Natural killer cell (primary cell): ENCODE results near the gene PINLYP. TPM values are rescaled to one million over a fixed set of nuclear protein-coding genes. Genes with fewer than 3 reads are reported as not detected.

Source experiments
- ATAC-seq, 3 donors: fragments of 150-1000 bp in 2 of 3; fragments of 200-7000 bp in 1 of 3; cut with Tn5 transposase; 1 replicate in 1 of 3; 2 replicates in 2 of 3; pipeline ENCODE4 v1.10.0; 2021; ENCODE audit warnings: mild to moderate bottlenecking in 2 of 3, moderate library complexity in 2 of 3
- DNase-seq, 2 donors: peaks; one replicate each; pipeline versions ENCODE4 v3.0.0 to v3.0.0-alpha.2; 2013 to 2021; ENCODE audit warnings: mixed read lengths in 1 of 2
- H3K27ac ChIP-seq: one replicate; pipeline ENCODE4 v1.5.1; 2013; ENCODE audit warnings: mild to moderate bottlenecking, low read length
- H3K27me3 ChIP-seq: one replicate; pipeline ENCODE4 v1.6.1; 2013; ENCODE audit warnings: low read length; ENCODE audit not compliant: control insufficient read depth, insufficient read depth
- H3K36me3 ChIP-seq: one replicate; pipeline ENCODE4 v1.6.1; 2013; ENCODE audit warnings: low read length; ENCODE audit not compliant: control insufficient read depth, insufficient read depth
- H3K4me1 ChIP-seq: one replicate; pipeline ENCODE4 v1.6.1; 2013; ENCODE audit warnings: low read length; ENCODE audit not compliant: control insufficient read depth, insufficient read depth
- H3K4me3 ChIP-seq: one replicate; pipeline ENCODE4 v1.5.1; 2013; ENCODE audit warnings: low read length
- H3K9me3 ChIP-seq: one replicate; pipeline ENCODE4 v1.6.1; 2013; ENCODE audit warnings: low read length; ENCODE audit not compliant: control insufficient read depth, insufficient read depth
- H3K27ac Mint-ChIP-seq, 2 donors: one replicate each; pipeline ENCODE4 v1.8.0; 2022; ENCODE audit warnings: mild to moderate bottlenecking in 2 of 2, mixed read lengths in 2 of 2, moderate library complexity in 1 of 2
- H3K27me3 Mint-ChIP-seq, 2 donors: one replicate each; pipeline ENCODE4 v1.8.0; 2022; ENCODE audit warnings: low read depth in 2 of 2, mixed read lengths in 2 of 2
- H3K36me3 Mint-ChIP-seq: one replicate; pipeline ENCODE4 v1.8.0; 2022; ENCODE audit warnings: mixed read lengths
- H3K4me1 Mint-ChIP-seq, 2 donors: one replicate each; pipeline ENCODE4 v1.8.0; 2022; ENCODE audit warnings: mixed read lengths in 2 of 2
- H3K4me3 Mint-ChIP-seq: one replicate; pipeline ENCODE4 v1.8.0; 2022; ENCODE audit warnings: mild to moderate bottlenecking, moderate library complexity, mixed read lengths
- H3K9me3 Mint-ChIP-seq, 2 donors: one replicate each; pipeline ENCODE4 v1.8.0; 2022; ENCODE audit warnings: mixed read lengths in 2 of 2
- CTCF ChIP-seq: fragments of 200-600 bp; IDR thresholded peaks from one replicate; pipeline ENCODE4 v1.8.0; 2022; ENCODE audit warnings: antibody characterized with exemption
- WGBS: methylation state at CpG from one replicate; pipeline ENCODE4 v1.1.7; 2013; ENCODE audit warnings: missing lambda C conversion rate; ENCODE audit not compliant: insufficient coverage; 5-methylcytosine and 5-hydroxymethylcytosine counted together
- intact Hi-C: fragments of 100-400 bp; cut with micrococcal nuclease; formaldehyde crosslinking; loops from one replicate; pipeline ENCODE4 v1.14.2; 2022
- total RNA-seq, 4 donors: library from RNA; stranded (reverse); fragments of 120-200 nt in 1 of 4; gene quantifications; one replicate each; pipeline versions ENCODE4 v1.2.3 to v1.2.4, GENCODE V29; 2013 to 2022

PINLYP gene
- total RNA-seq, 3 donors from 2014 or later (not counting 1 experiment from before 2014, with no cell fraction given): 1.7 to 3.0 (median 2.4) TPM

DNA sequence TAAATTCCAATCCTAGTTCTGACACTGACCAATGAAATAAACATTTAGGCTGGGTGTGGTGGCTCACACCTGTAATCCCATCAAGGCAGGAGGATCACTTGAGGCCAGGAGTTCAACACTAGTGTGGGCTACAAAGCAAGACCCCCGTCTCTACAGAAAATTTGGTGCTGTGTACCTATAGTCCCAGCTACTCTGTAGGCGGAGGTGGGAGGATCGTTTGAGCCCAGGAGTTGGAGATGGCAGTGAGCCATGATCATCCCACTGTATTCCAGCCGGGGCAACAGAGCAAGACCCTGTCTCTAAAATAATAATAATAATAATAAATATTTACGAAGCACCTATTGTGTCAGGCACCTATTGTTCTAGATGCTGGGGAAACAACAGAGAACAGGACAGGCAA is 13.7 kb downstream of the PINLYP start:
- DNase-seq (no peak), ATAC-seq (no peak)
- Histone ChIP-seq H3K27me3 (no peaks in the 10 kb centered on the region), H3K9me3 (no peaks in the 10 kb centered on the region), H3K36me3 (peaks cover 11% of the 10 kb centered on the region), H3K4me1 (peaks cover 6% of the 10 kb centered on the region), H3K27ac (no peak overlapping the region), H3K4me3 (no peak overlapping the region)
- WGBS: 96% methylated on average over 4 of the region's 5 CpGs
- Mint-ChIP-seq H3K4me3 (no peak overlapping the region), H3K27me3 (no peaks in the 10 kb centered on the region), H3K27ac (peak overlapping the region; percentile 63 to 68), H3K9me3 (no peaks in the 10 kb centered on the region), H3K36me3 (no peaks in the 10 kb centered on the region), H3K4me1 (peaks cover 16 to 42% of the 10 kb centered on the region in 2 donors)
- intact Hi-C loops: no loop called here
- no peak for TF ChIP-seq CTCF

- peaks cover 11% of the 10 kb centered on the region for H3K36me3 ChIP-seq
- no peak overlapping the region for H3K4me3 Mint-ChIP-seq
- no peak overlapping the region for H3K4me3 ChIP-seq
- WGBS: 52% methylated on average over 6 of the region's 6 CpGs
- no peaks in the 10 kb centered on the region for H3K36me3 Mint-ChIP-seq
- no peaks in the 10 kb centered on the region for H3K9me3 Mint-ChIP-seq
- peak overlapping the region; percentile 63 to 68 for H3K27ac Mint-ChIP-seq
- peak in 1 of 2 donors; percentile 23 for DNase-seq
- no peaks in the 10 kb centered on the region for H3K27me3 Mint-ChIP-seq
- peaks cover 7% of the 10 kb centered on the region for H3K4me1 ChIP-seq
- H3K27me3 ChIP-seq: no peaks in the 10 kb centered on the region
- peaks cover 14 to 38% of the 10 kb centered on the region in 2 donors for H3K4me1 Mint-ChIP-seq
- no peaks in the 10 kb centered on the region for H3K9me3 ChIP-seq
- no peak overlapping the region for H3K27ac ChIP-seq
- intact Hi-C loops: no loop called here
- ATAC-seq: no peak
- no peak for TF ChIP-seq CTCF
These were observed 14.1 kb downstream of the PINLYP start for GRCh38 chr19:43589678-43590077.

GRCh38 chr19:43591904-43592772 is 16.5 kb downstream of the PINLYP start:
- Histone ChIP-seq H3K9me3 (no peaks in the 10 kb centered on the region), H3K4me1 (peaks cover 28% of the 10 kb centered on the region), H3K27ac (no peak overlapping the region), H3K36me3 (peaks cover 11% of the 10 kb centered on the region), H3K27me3 (no peaks in the 10 kb centered on the region), H3K4me3 (no peak overlapping the region)
- peak overlapping the region in 1 of 2 donors; percentile 86 for H3K27ac Mint-ChIP-seq
- intact Hi-C loops: no loop called here
- H3K9me3 Mint-ChIP-seq: no peaks in the 10 kb centered on the region
- H3K4me1 Mint-ChIP-seq: peaks cover 32 to 53% of the 10 kb centered on the region in 2 donors
- H3K27me3 Mint-ChIP-seq: no peaks in the 10 kb centered on the region
- no peak overlapping the region for H3K4me3 Mint-ChIP-seq
- no peak for TF ChIP-seq CTCF
- 97% methylated on average over 63 of the region's 63 CpGs for WGBS
- DNase-seq: no peak
- ATAC-seq: no peak
- H3K36me3 Mint-ChIP-seq: no peaks in the 10 kb centered on the region
